IMR-90 (cell line): ENCODE measurements around the gene PMPCA. TPM values are rescaled to one million over a fixed set of nuclear protein-coding genes. Genes with fewer than 3 reads are reported as not detected.

Source experiments
- ATAC-seq: fragments of 200-7000 bp; cut with Tn5 transposase; 2 replicates; pipeline ENCODE4 v1.9.1; 2020; ENCODE audit warnings: low read depth, mild to moderate bottlenecking, moderate library complexity
- BruUV-seq: library from RNA; stranded (reverse); fragments of 400-500 nt; replicated peaks from 2 replicates; lab custom pipeline; 2021; lab: Mats Ljungman, UMichigan
- CTCF ChIA-PET: fragments of 300-600 bp; formaldehyde crosslinking; extraction: SDS; loops from one replicate; lab custom pipeline; 2021; ENCODE audit warnings: antibody characterized with exemption; lab: Yijun Ruan, JAX
- POLR2A ChIA-PET: fragments of 300-600 bp; sonication (Branson Sonifier 250); formaldehyde crosslinking; loops from one replicate; lab custom pipeline; 2022; ENCODE audit warnings: antibody characterized with exemption; ENCODE audit not compliant: unreplicated experiment; lab: Charles Lee
- DNase-seq: peaks from one replicate; pipeline ENCODE4 v3.0.0; 2013
- H2AFZ ChIP-seq: replicated peaks from 2 replicates; pipeline ENCODE3; 2013; ENCODE audit warnings: low read length, mild to moderate bottlenecking; ENCODE audit not compliant: poor library complexity
- H2AK5ac ChIP-seq: 2 replicates; pipeline ENCODE4 v1.6.1; 2013; ENCODE audit warnings: low read depth, low read length, inconsistent platforms
- H2AK9ac ChIP-seq: replicated peaks from 2 replicates; pipeline ENCODE3; 2013; ENCODE audit warnings: mild to moderate bottlenecking, low read depth, low read length, moderate library complexity; ENCODE audit not compliant: poor library complexity
- H2BK120ac ChIP-seq: 2 replicates; pipeline ENCODE4 v1.6.1; 2013; ENCODE audit warnings: low read depth, low read length, inconsistent platforms
- H2BK15ac ChIP-seq: 3 replicates; pipeline ENCODE4 v1.6.1; 2013; ENCODE audit warnings: low read depth, low read length, inconsistent platforms
- H2BK20ac ChIP-seq: 2 replicates; pipeline ENCODE4 v1.6.1; 2013; ENCODE audit warnings: low read depth, mild to moderate bottlenecking, inconsistent platforms, low read length, moderate library complexity
- H2BK5ac ChIP-seq: 2 replicates; pipeline ENCODE4 v1.6.1; 2013; ENCODE audit warnings: mild to moderate bottlenecking, low read depth, low read length, inconsistent platforms; ENCODE audit not compliant: poor library complexity, severe bottlenecking
- H3K14ac ChIP-seq: replicated peaks from 2 replicates; pipeline ENCODE4 v1.6.1; 2013; ENCODE audit warnings: low read depth, low read length, inconsistent platforms
- H3K18ac ChIP-seq: 2 replicates; pipeline ENCODE4 v1.6.1; 2013; ENCODE audit warnings: low read depth, low read length, control low read depth
- H3K23ac ChIP-seq: 2 replicates; pipeline ENCODE4 v1.6.1; 2013; ENCODE audit warnings: low read depth, low read length, inconsistent platforms
- H3K27ac ChIP-seq: 2 replicates; pipeline ENCODE4 v1.5.1; 2013; ENCODE audit warnings: mild to moderate bottlenecking, control low read depth, low read length; ENCODE audit not compliant: insufficient read depth
- H3K27me3 ChIP-seq: 2 replicates; pipeline ENCODE4 v1.6.1; 2013; ENCODE audit warnings: low read length; ENCODE audit not compliant: control insufficient read depth, insufficient read depth
- H3K36me3 ChIP-seq: 2 replicates; pipeline ENCODE4 v1.6.1; 2013; ENCODE audit warnings: low read length, mixed read lengths; ENCODE audit not compliant: control insufficient read depth, insufficient read depth
- H3K4ac ChIP-seq: 2 replicates; pipeline ENCODE4 v1.6.1; 2013; ENCODE audit warnings: low read depth, low read length, inconsistent platforms
- H3K4me1 ChIP-seq: 2 replicates; pipeline ENCODE4 v1.6.1; 2013; ENCODE audit warnings: low read length, mixed read lengths; ENCODE audit not compliant: control insufficient read depth, insufficient read depth
- H3K4me2 ChIP-seq: 2 replicates; pipeline ENCODE4 v1.6.1; 2013; ENCODE audit warnings: low read depth, mild to moderate bottlenecking, control low read depth, low read length, moderate library complexity
- H3K4me3 ChIP-seq: 2 replicates; pipeline ENCODE4 v1.5.1; 2013; ENCODE audit warnings: low read depth, mild to moderate bottlenecking, control low read depth, low read length, moderate library complexity; ENCODE audit not compliant: insufficient read depth
- H3K56ac ChIP-seq: 2 replicates; pipeline ENCODE4 v1.6.1; 2013; ENCODE audit warnings: low read length, inconsistent platforms; ENCODE audit not compliant: insufficient read depth; ENCODE audit errors: extremely low read depth
- H3K79me1 ChIP-seq, 2 experiments: 2 replicates each; pipeline ENCODE4 v1.6.1; 2013; ENCODE audit warnings: low read length in 2 of 2, inconsistent platforms in 1 of 2, low read depth in 1 of 2
- H3K9ac ChIP-seq: 2 replicates; pipeline ENCODE4 v1.6.1; 2013; ENCODE audit warnings: low read depth, low read length, control low read depth
- H3K9me1 ChIP-seq: 2 replicates; pipeline ENCODE4 v1.6.1; 2013; ENCODE audit warnings: low read length, inconsistent platforms; ENCODE audit not compliant: insufficient read depth
- H3K9me3 ChIP-seq: 2 replicates; pipeline ENCODE4 v1.6.1; 2013; ENCODE audit warnings: low read length; ENCODE audit not compliant: control insufficient read depth, insufficient read depth
- H4K20me1 ChIP-seq: 2 replicates; pipeline ENCODE4 v1.6.1; 2013; ENCODE audit warnings: low read length, inconsistent platforms; ENCODE audit not compliant: insufficient read depth
- H4K5ac ChIP-seq: 2 replicates; pipeline ENCODE4 v1.6.1; 2013; ENCODE audit warnings: mild to moderate bottlenecking, low read depth, low read length, control low read depth
- H4K8ac ChIP-seq, 2 experiments: 2 replicates each; pipeline ENCODE4 v1.6.1; 2013; ENCODE audit warnings: low read depth in 2 of 2, low read length in 2 of 2, control low read depth in 1 of 2, inconsistent platforms in 1 of 2
- H4K91ac ChIP-seq: 2 replicates; pipeline ENCODE4 v1.6.1; 2013; ENCODE audit warnings: low read depth, low read length, inconsistent platforms; ENCODE audit not compliant: insufficient read depth
- BHLHE40 ChIP-seq: fragments of 150-350 bp; IDR thresholded peaks from 2 replicates; pipeline ENCODE4 v1.6.1; 2016; ENCODE audit warnings: mild to moderate bottlenecking, low read depth, low read length
- CEBPB ChIP-seq: IDR thresholded peaks from 2 replicates; pipeline ENCODE4 v1.6.1; 2012; ENCODE audit warnings: low read depth, low read length, improper control_type of control experiment
- CHD1 ChIP-seq: IDR thresholded peaks from 2 replicates; pipeline ENCODE4 v1.6.1; 2012; ENCODE audit warnings: low read depth, low read length, improper control_type of control experiment
- CTCF ChIP-seq: conservative IDR thresholded peaks from 2 replicates; pipeline ENCODE4 v1.5.1; 2012; ENCODE audit warnings: mild to moderate bottlenecking, low read depth, low read length, improper control_type of control experiment
- FOS ChIP-seq: fragments of 150-350 bp; IDR thresholded peaks from 2 replicates; pipeline ENCODE4 v1.6.1; 2016; ENCODE audit warnings: low read depth, low read length
- MAFK ChIP-seq: IDR thresholded peaks from 2 replicates; pipeline ENCODE4 v1.6.1; 2012; ENCODE audit warnings: low read depth, low read length, improper control_type of control experiment
- MXI1 ChIP-seq: IDR thresholded peaks from 2 replicates; pipeline ENCODE4 v1.6.1; 2012; ENCODE audit warnings: low read depth, mild to moderate bottlenecking, low read length, moderate library complexity, borderline replicate concordance
- NFE2L2 ChIP-seq: fragments of 150-350 bp; IDR thresholded peaks from 2 replicates; pipeline ENCODE4 v1.6.1; 2016; ENCODE audit warnings: low read depth, mild to moderate bottlenecking, low read length
- RAD21 ChIP-seq: IDR thresholded peaks from 2 replicates; pipeline ENCODE4 v1.6.1; 2012; ENCODE audit warnings: low read length, improper control_type of control experiment
- RCOR1 ChIP-seq: IDR thresholded peaks from 2 replicates; pipeline ENCODE4 v1.6.1; 2012; ENCODE audit warnings: mild to moderate bottlenecking, low read length, improper control_type of control experiment; ENCODE audit not compliant: insufficient replicate concordance
- SMC3 ChIP-seq: fragments of 150-350 bp; IDR thresholded peaks from 2 replicates; pipeline ENCODE4 v1.6.1; 2016; ENCODE audit warnings: low read depth, mild to moderate bottlenecking, antibody characterized with exemption, low read length, moderate library complexity
- WGBS, 2 experiments: methylation state at CpG; one replicate each; pipeline versions ENCODE4 v1.1.5 to v1.1.7; 2013; ENCODE audit warnings: missing lambda C conversion rate in 2 of 2; ENCODE audit not compliant: insufficient read length in 1 of 2; ENCODE audit errors: extremely low coverage in 2 of 2; 5-methylcytosine and 5-hydroxymethylcytosine counted together
- dilution Hi-C: fragments of 300-500 bp; cut with HindIII; formaldehyde crosslinking; loops from one replicate; pipeline ENCODE4 v1.14.3; 2018; ENCODE audit warnings: low sequenced_read_pairs; ENCODE audit not compliant: unreplicated experiment
- in situ Hi-C: fragments of 300-500 bp; cut with MboI; formaldehyde crosslinking; loops from 3 replicates; pipeline ENCODE4 v1.14.3; 2019; ENCODE audit warnings: low sequenced_read_pairs, inconsistent platforms, mixed read lengths
- intact Hi-C: fragments of 100-400 bp; cut with micrococcal nuclease; formaldehyde crosslinking; loops from 2 replicates; pipeline ENCODE4 v1.10.0; 2022
- polyA plus RNA-seq, 3 experiments: library from polyadenylated mRNA; depleted of rRNA; stranded (reverse); fragments of >200 nt; gene quantifications; 2 replicates each; pipeline ENCODE4 v1.2.3, GENCODE V29; 2012; ENCODE audit warnings: low replicate concordance in 1 of 3
- total RNA-seq: library from RNA; depleted of rRNA; stranded (reverse); fragments of >200 nt; gene quantifications from 2 replicates; pipeline ENCODE4 v1.2.3, GENCODE V29; 2012
- TF ChIP-seq, protein P1 (sequence below): fragments of 150-350 bp; IDR thresholded peaks from 2 replicates; pipeline ENCODE4 v1.6.1; 2017; ENCODE audit warnings: mild to moderate bottlenecking, antibody characterized with exemption, low read length, low read depth
- TF ChIP-seq, protein P2 (sequence below): fragments of 150-350 bp; IDR thresholded peaks from 2 replicates; pipeline ENCODE4 v1.6.1; 2016; ENCODE audit warnings: low read depth, mild to moderate bottlenecking, low read length, moderate library complexity, borderline replicate concordance

PMPCA gene
- total and polyA plus RNA-seq, 2 of the 4 experiments (the other 2 are of a cell fraction) = 62.6 to 95.8 TPM

DNA sequence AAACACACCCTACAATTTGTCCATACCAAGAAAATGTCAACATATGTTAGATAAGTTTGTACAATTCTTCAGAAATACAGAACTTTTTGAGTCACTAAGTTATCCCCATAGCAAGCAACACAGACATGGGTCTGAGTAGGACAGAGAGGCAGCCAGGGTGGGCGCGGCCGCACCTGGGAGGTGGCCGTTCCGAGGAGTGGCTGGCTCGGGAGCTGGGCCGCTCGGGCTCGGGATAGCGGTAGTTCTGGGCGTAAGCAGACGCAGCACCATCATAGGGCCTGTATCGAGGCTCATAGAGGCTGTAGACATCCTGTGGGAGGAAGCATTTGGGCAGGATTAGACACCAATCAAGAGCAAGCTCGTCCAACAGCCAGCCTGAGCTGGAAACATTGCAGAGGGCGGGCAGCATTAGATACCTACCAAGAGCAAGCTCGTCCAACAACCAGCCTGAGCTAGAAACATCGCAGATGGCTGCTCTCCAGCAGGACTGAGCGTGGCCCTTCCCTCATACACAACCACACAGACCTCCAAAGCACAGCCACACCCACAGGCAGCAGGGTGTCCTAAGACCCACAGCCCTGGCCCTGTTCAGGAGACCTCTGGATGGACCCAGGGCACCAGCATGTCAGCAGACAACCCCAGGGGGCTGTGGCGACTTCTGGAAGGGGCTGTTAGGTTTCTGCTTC is 61.5 kb downstream of the PMPCA start:
- peaks cover 91% of the 10 kb centered on the region for H3K36me3 ChIP-seq
- ChIA-PET POLR2A (no interaction called here), CTCF (interaction anchor here (0.5 kb wide), 1 partner anchor 10 kb away, joined by 4 read pairs; no protein-coding TSS in a partner anchor)
- H4K20me1 ChIP-seq = peaks cover 90% of the 10 kb centered on the region
- no peak overlapping the region for H3K23ac ChIP-seq
- in situ Hi-C loops (no loop called here), intact Hi-C loops (no loop called here), dilution Hi-C loops (no loop called here)
- no peak overlapping the region for H2BK5ac ChIP-seq
- H2BK20ac ChIP-seq = no peak overlapping the region
- no peak overlapping the region for H3K4me3 ChIP-seq
- no peak overlapping the region for H2AK9ac ChIP-seq
- no peak overlapping the region for H2BK120ac ChIP-seq
- BruUV-seq = no TSS peak
- no peak overlapping the region for H4K8ac ChIP-seq
- no peak overlapping the region for H2AK5ac ChIP-seq
- no peaks in the 10 kb centered on the region for H3K9me1 ChIP-seq
- H3K9ac ChIP-seq = no peak overlapping the region
- H4K91ac ChIP-seq = no peak overlapping the region
- WGBS, 2 experiments = 95% methylated on average over 11 of the region's 19 CpGs; no CpG with 5 or more reads in 1 of the 2 experiments
- H3K14ac ChIP-seq = no peak overlapping the region
- H4K5ac ChIP-seq = no peak overlapping the region
- no peak for DNase-seq
- H3K9me3 ChIP-seq = no peaks in the 10 kb centered on the region
- H3K4me1 ChIP-seq = no peaks in the 10 kb centered on the region
- H3K4ac ChIP-seq = no peak overlapping the region
- peaks cover 34 to 86% of the 10 kb centered on the region in 2 experiments for H3K79me1 ChIP-seq
- no peaks in the 10 kb centered on the region for H3K27me3 ChIP-seq
- H2BK15ac ChIP-seq = no peak overlapping the region
- no peak overlapping the region for H3K18ac ChIP-seq
- H3K56ac ChIP-seq = no peak overlapping the region
- no peak overlapping the region for H2AFZ ChIP-seq
- ATAC-seq = no peak; the same call in 1 of the 2 replicates
- no peak for TF ChIP-seq FOS
- TF ChIP-seq SMC3 = no peak
- TF ChIP-seq MXI1 = no peak
- TF ChIP-seq, protein P1, sequence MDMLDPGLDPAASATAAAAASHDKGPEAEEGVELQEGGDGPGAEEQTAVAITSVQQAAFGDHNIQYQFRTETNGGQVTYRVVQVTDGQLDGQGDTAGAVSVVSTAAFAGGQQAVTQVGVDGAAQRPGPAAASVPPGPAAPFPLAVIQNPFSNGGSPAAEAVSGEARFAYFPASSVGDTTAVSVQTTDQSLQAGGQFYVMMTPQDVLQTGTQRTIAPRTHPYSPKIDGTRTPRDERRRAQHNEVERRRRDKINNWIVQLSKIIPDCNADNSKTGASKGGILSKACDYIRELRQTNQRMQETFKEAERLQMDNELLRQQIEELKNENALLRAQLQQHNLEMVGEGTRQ = no peak
- TF ChIP-seq CEBPB = no peak
- no peak for TF ChIP-seq BHLHE40
- no peak for TF ChIP-seq CHD1
- TF ChIP-seq RAD21 = no peak
- TF ChIP-seq, protein P2, sequence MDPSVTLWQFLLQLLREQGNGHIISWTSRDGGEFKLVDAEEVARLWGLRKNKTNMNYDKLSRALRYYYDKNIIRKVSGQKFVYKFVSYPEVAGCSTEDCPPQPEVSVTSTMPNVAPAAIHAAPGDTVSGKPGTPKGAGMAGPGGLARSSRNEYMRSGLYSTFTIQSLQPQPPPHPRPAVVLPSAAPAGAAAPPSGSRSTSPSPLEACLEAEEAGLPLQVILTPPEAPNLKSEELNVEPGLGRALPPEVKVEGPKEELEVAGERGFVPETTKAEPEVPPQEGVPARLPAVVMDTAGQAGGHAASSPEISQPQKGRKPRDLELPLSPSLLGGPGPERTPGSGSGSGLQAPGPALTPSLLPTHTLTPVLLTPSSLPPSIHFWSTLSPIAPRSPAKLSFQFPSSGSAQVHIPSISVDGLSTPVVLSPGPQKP = no peak
- no peak for TF ChIP-seq MAFK
- TF ChIP-seq CTCF = no peak
- no peak for TF ChIP-seq RCOR1
- TF ChIP-seq NFE2L2 = no peak
- no peak overlapping the region for H3K4me2 ChIP-seq
- no peak overlapping the region for H3K27ac ChIP-seq
